Ishikawa (cell line): ENCODE measurements around the gene GPR87.

ENCODE experiments used
- CEBPB ChIP-seq: IDR thresholded peaks from 2 replicates; pipeline ENCODE4 v1.6.1; 2012
- CREB1 ChIP-seq: IDR thresholded peaks from 2 replicates; pipeline ENCODE4 v1.6.1; 2012; ENCODE audit warnings: low read depth
- EGR1 ChIP-seq: IDR thresholded peaks from 2 replicates; pipeline ENCODE4 v1.6.1; 2012
- EP300 ChIP-seq: IDR thresholded peaks from 2 replicates; pipeline ENCODE4 v1.6.1; 2012; ENCODE audit warnings: borderline replicate concordance
- FOXM1 ChIP-seq: IDR thresholded peaks from 2 replicates; pipeline ENCODE4 v1.6.1; 2012; ENCODE audit warnings: low read depth, borderline replicate concordance
- NFIC ChIP-seq: IDR thresholded peaks from 2 replicates; pipeline ENCODE4 v1.6.1; 2012
- RAD21 ChIP-seq: IDR thresholded peaks from 2 replicates; pipeline ENCODE4 v1.6.1; 2012; ENCODE audit warnings: low read depth
- TAF1 ChIP-seq: IDR thresholded peaks from 2 replicates; pipeline ENCODE4 v1.6.1; 2012; ENCODE audit warnings: low read depth, mild to moderate bottlenecking
- TCF12 ChIP-seq: IDR thresholded peaks from 2 replicates; pipeline ENCODE4 v1.6.1; 2012; ENCODE audit warnings: low read depth
- TEAD4 ChIP-seq: IDR thresholded peaks from 2 replicates; pipeline ENCODE4 v1.6.1; 2012
- YY1 ChIP-seq: IDR thresholded peaks from 2 replicates; pipeline ENCODE4 v1.6.1; 2012; ENCODE audit warnings: low read depth
- ZBTB7A ChIP-seq: IDR thresholded peaks from 2 replicates; pipeline ENCODE4 v1.6.1; 2012; ENCODE audit warnings: low read depth
- TF ChIP-seq, protein P1 (sequence below): IDR thresholded peaks from 2 replicates; pipeline ENCODE4 v1.6.1; 2012
- TF ChIP-seq, protein P2 (sequence below): IDR thresholded peaks from 2 replicates; pipeline ENCODE4 v1.6.1; 2012
- TF ChIP-seq, protein P3 (sequence below): IDR thresholded peaks from 2 replicates; pipeline ENCODE4 v1.6.1; 2012; ENCODE audit warnings: low read depth, mild to moderate bottlenecking

GPR87 gene

DNA sequence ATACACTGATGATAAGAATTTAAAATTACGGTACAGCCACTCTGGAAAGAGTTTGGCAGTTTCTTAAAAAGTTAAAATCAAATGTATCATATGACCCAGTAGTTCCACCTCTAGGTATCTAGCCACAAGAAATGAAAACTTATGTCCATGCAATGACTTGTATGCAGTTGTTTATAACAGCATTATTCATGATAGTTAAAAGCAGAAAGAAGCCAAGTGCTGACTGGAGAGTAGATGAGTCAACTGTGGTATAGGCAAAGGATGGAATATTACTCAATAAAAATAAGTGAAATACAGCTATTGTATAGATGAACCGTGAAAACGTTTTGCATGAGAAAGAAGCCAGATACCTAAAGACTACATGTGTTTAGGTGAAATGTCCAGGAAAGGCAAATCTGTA is 14.8 kb downstream of the GPR87 start:
- no peak for TF ChIP-seq NFIC
- TF ChIP-seq YY1: no peak
- TF ChIP-seq CREB1: no peak

DNA sequence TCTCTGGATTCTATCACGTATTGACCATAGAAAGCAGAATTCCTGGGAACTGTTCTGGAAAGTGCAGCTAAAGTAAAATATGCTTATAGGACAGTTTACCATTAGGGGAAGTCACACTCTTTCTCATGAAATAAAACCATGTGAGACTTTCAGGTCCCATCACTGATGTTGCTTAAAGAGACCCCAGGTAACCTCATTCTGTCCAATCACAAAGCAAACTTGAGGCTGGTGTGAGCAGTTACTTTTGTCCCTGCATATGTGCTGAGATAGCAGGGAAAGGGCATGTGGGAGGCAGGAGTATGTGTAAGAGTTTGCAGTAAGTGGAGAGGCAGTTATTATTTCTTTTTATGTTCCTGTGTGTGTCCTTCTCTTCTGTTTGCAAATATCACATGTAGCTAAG is 16.1 kb downstream of the GPR87 start:
- TF ChIP-seq NFIC (no peak), TCF12 (no peak), EP300 (no peak), CEBPB (no peak), CREB1 (no peak), YY1 (no peak), TAF1 (no peak), FOXM1 (no peak), EGR1 (no peak), ZBTB7A (no peak), RAD21 (no peak), TEAD4 (no peak)
- TF ChIP-seq, protein P1, sequence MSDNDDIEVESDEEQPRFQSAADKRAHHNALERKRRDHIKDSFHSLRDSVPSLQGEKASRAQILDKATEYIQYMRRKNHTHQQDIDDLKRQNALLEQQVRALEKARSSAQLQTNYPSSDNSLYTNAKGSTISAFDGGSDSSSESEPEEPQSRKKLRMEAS: no peak
- TF ChIP-seq, protein P2, sequence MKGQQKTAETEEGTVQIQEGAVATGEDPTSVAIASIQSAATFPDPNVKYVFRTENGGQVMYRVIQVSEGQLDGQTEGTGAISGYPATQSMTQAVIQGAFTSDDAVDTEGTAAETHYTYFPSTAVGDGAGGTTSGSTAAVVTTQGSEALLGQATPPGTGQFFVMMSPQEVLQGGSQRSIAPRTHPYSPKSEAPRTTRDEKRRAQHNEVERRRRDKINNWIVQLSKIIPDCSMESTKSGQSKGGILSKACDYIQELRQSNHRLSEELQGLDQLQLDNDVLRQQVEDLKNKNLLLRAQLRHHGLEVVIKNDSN: no peak
- TF ChIP-seq, protein P3, sequence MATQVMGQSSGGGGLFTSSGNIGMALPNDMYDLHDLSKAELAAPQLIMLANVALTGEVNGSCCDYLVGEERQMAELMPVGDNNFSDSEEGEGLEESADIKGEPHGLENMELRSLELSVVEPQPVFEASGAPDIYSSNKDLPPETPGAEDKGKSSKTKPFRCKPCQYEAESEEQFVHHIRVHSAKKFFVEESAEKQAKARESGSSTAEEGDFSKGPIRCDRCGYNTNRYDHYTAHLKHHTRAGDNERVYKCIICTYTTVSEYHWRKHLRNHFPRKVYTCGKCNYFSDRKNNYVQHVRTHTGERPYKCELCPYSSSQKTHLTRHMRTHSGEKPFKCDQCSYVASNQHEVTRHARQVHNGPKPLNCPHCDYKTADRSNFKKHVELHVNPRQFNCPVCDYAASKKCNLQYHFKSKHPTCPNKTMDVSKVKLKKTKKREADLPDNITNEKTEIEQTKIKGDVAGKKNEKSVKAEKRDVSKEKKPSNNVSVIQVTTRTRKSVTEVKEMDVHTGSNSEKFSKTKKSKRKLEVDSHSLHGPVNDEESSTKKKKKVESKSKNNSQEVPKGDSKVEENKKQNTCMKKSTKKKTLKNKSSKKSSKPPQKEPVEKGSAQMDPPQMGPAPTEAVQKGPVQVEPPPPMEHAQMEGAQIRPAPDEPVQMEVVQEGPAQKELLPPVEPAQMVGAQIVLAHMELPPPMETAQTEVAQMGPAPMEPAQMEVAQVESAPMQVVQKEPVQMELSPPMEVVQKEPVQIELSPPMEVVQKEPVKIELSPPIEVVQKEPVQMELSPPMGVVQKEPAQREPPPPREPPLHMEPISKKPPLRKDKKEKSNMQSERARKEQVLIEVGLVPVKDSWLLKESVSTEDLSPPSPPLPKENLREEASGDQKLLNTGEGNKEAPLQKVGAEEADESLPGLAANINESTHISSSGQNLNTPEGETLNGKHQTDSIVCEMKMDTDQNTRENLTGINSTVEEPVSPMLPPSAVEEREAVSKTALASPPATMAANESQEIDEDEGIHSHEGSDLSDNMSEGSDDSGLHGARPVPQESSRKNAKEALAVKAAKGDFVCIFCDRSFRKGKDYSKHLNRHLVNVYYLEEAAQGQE: no peak

DNA sequence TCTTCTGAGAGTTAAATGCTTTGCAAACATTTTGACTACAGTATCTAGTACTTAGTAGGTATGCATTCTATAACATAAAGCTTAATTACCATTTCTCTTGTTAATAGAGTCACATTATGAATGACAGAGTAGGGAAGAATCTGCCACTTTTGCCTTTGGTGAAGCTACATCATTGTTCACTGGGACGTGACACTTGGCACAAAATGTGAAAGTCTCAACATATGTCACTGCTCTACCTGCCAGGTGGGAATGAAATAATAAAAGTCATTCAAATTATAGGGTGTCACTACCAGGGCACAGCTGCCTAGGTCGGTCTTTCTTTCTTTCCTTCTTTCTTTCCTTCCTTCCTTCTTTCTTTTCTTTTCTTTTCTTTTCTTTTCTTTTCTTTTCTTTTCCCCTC is 17.6 kb downstream of the GPR87 start:
- no peak for TF ChIP-seq NFIC
- TF ChIP-seq ZBTB7A: no peak
- TF ChIP-seq TCF12: no peak
- TF ChIP-seq TAF1: no peak
- TF ChIP-seq FOXM1: no peak

DNA sequence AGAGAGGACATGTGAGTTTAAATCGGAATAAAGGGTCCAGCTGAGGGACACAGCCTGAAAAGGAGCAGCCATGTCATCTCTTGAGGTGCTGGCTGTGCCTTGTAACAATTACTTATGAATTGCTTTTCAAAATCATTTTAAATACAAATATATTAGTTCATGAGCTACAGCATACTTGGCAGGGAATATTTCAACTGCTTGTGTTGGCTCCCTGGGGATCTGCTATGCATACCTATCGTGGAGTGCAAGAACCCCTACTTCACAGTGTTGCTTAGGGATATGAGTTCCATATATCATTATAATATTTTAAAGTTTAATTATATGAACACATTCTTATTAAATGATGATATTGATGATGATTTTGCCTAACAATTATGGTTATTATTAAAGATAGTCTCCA is 19.2 kb downstream of the GPR87 start:
- TF ChIP-seq EP300 (no peak), NFIC (no peak), TCF12 (no peak), TEAD4 (no peak), FOXM1 (no peak)
- TF ChIP-seq, protein P2: no peak

DNA sequence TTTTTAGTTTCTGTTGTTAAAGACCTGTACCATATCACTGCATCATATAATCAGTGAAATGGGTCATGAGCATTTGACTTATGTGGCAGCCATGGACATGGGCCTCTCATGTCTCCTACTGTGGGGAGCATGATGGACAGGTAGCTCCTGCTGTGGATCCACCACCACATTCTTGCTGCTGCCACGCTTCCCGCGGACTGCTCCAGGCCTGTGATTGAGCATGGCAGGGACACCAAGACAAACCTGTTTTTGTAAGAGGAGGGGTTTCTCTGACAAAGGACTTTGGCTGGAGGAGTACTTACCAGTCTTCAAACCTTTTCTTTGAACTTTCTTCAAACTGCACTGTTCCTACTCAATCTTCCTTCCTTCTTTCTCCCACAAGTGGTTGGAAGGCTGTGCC is 20.4 kb downstream of the GPR87 start:
- no peak for TF ChIP-seq EGR1
- TF ChIP-seq, protein P2: no peak
- TF ChIP-seq RAD21: no peak
- TF ChIP-seq YY1: no peak
- TF ChIP-seq CEBPB: no peak
- no peak for TF ChIP-seq ZBTB7A
- TF ChIP-seq TAF1: no peak
- TF ChIP-seq NFIC: no peak
- TF ChIP-seq, protein P1: no peak
- no peak for TF ChIP-seq FOXM1
- TF ChIP-seq, protein P3: no peak
- no peak for TF ChIP-seq EP300
- TF ChIP-seq CREB1: no peak
- TF ChIP-seq TCF12: no peak
- TF ChIP-seq TEAD4: no peak

DNA sequence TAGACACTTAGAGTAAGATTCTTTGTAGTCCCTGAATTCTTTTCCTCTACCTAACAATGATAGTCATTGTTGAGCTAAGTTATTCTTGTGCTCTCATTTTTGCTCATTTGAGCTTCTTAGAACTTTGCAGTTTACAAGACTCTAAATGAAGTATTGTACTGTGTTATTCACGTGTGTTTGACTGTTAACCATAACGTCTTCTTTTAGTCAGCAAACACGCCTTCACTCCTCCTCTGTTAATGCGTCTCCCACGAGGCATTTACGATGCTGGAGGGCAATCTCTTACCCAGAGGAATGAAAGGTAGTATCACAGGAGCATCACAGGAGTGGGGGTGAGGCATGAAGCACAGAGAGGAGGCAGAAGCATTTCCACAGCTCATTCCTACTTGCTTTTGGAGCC is 23.5 kb downstream of the GPR87 start:
- no peak for TF ChIP-seq NFIC
- no peak for TF ChIP-seq ZBTB7A
- TF ChIP-seq CREB1: no peak
- no peak for TF ChIP-seq FOXM1
- TF ChIP-seq TAF1: no peak
- TF ChIP-seq TEAD4: no peak
- no peak for TF ChIP-seq TCF12
- no peak for TF ChIP-seq YY1
- TF ChIP-seq EGR1: no peak
- no peak for TF ChIP-seq CEBPB
- no peak for TF ChIP-seq RAD21
